ENCODE results near the gene GABRG3. TPM values are rescaled to one million over a fixed set of nuclear protein-coding genes. Genes with fewer than 3 reads are reported as not detected.

GABRG3 gene
- total RNA-seq, 2 experiments from 2014 or later: not detected

GRCh38 chr15:27392163-27392562, 421.2 kb downstream of the GABRG3 start:
- DNase-seq (no peak), ATAC-seq (no peak)
- Mint-ChIP-seq H3K36me3 (ENCODE audit: low read depth) (no peaks in the 10 kb centered on the region), H3K9me3 (peaks cover 3% of the 10 kb centered on the region), H3K4me1 (ENCODE audit: low read depth) (no peaks in the 10 kb centered on the region), H3K27ac (no peak overlapping the region), H3K27me3 (no peaks in the 10 kb centered on the region), H3K4me3 (no peak overlapping the region)
- ChIA-PET POLR2A (no interaction called here), CTCF (no interaction called here)
- intact Hi-C loops (cut with micrococcal nuclease): no loop called here
- no peak for TF ChIP-seq CTCF (IDR thresholded peaks at IDR 0.05)

- no peak for ATAC-seq
- POLR2A ChIA-PET: no interaction called here
- H3K27ac Mint-ChIP-seq: no peak overlapping the region
- H3K36me3 Mint-ChIP-seq (ENCODE audit: low read depth): no peaks in the 10 kb centered on the region
- no peaks in the 10 kb centered on the region for H3K27me3 Mint-ChIP-seq
- no peak for TF ChIP-seq CTCF (IDR thresholded peaks at IDR 0.05)
- intact Hi-C loops (cut with micrococcal nuclease): no loop called here
- CTCF ChIA-PET: no interaction called here
- H3K4me1 Mint-ChIP-seq (ENCODE audit: low read depth): no peaks in the 10 kb centered on the region
- DNase-seq: no peak
- H3K9me3 Mint-ChIP-seq: peaks cover 3% of the 10 kb centered on the region
- H3K4me3 Mint-ChIP-seq: no peak overlapping the region
Observed at GRCh38 chr15:27396521-27396920, 425.5 kb downstream of the GABRG3 start.

GRCh38 chr15:27396996-27397395, 426.0 kb downstream of the GABRG3 start:
- ChIA-PET CTCF (no interaction called here), POLR2A (no interaction called here)
- Mint-ChIP-seq H3K9me3 (peaks cover 3% of the 10 kb centered on the region), H3K4me1 (ENCODE audit: low read depth) (no peaks in the 10 kb centered on the region), H3K36me3 (ENCODE audit: low read depth) (no peaks in the 10 kb centered on the region), H3K27ac (no peak overlapping the region), H3K4me3 (no peak overlapping the region), H3K27me3 (no peaks in the 10 kb centered on the region)
- DNase-seq: no peak
- intact Hi-C loops (cut with micrococcal nuclease): no loop called here
- no peak for TF ChIP-seq CTCF (IDR thresholded peaks at IDR 0.05)
- no peak for ATAC-seq

- intact Hi-C loops (cut with micrococcal nuclease): no loop called here
- Mint-ChIP-seq H3K4me1 (ENCODE audit: low read depth) (no peaks in the 10 kb centered on the region), H3K9me3 (peaks cover 3% of the 10 kb centered on the region), H3K27me3 (no peaks in the 10 kb centered on the region), H3K36me3 (ENCODE audit: low read depth) (no peaks in the 10 kb centered on the region), H3K27ac (no peak overlapping the region), H3K4me3 (no peak overlapping the region)
- ATAC-seq (no peak), DNase-seq (no peak)
- POLR2A ChIA-PET: no interaction called here
- no peak for TF ChIP-seq CTCF (IDR thresholded peaks at IDR 0.05)
- CTCF ChIA-PET: interaction anchor here (1.1 kb wide), 1 partner anchor 10 kb away, joined by 4 read pairs; no protein-coding TSS in a partner anchor
Observed at GRCh38 chr15:27398631-27399161, 427.7 kb downstream of the GABRG3 start.

- CTCF ChIA-PET: interaction anchor here (1.1 kb wide), 1 partner anchor 9 kb away, joined by 4 read pairs; no protein-coding TSS in a partner anchor
- peaks cover 3% of the 10 kb centered on the region for H3K9me3 Mint-ChIP-seq
- no peak overlapping the region for H3K4me3 Mint-ChIP-seq
- H3K27me3 Mint-ChIP-seq: no peaks in the 10 kb centered on the region
- ATAC-seq (no peak), DNase-seq (no peak)
- H3K27ac Mint-ChIP-seq: no peak overlapping the region
- H3K36me3 Mint-ChIP-seq (ENCODE audit: low read depth): no peaks in the 10 kb centered on the region
- no peak for TF ChIP-seq CTCF (IDR thresholded peaks at IDR 0.05)
- intact Hi-C loops (cut with micrococcal nuclease): no loop called here
- no peaks in the 10 kb centered on the region for H3K4me1 Mint-ChIP-seq (ENCODE audit: low read depth)
- POLR2A ChIA-PET: no interaction called here
Observed at GRCh38 chr15:27399241-27399640, 428.3 kb downstream of the GABRG3 start.

All from activated CD8-positive, alpha-beta T cell treated with anti-CD3 and anti-CD28 coated beads for 36 hours (primary cell).